ENCODE results near the gene CASP7. TPM values are rescaled to one million over a fixed set of nuclear protein-coding genes. Genes with fewer than 3 reads are reported as not detected.

Gene CASP7
- total RNA-seq, 4 donors from 2014 or later = 10.2 to 15.7 (median 11.6) TPM

GRCh38 chr10:113683300-113683699 is 3.6 kb downstream of the CASP7 start:
- Histone ChIP-seq H3K27ac (replicated peaks in 1 of 4) (no peak overlapping the region), H3K36me3 (no peaks in the 10 kb centered on the region), H3K4me1 (peaks cover 14 to 28% (median 24%) of the 10 kb centered on the region in 4 donors), H3K27me3 (no peaks in the 10 kb centered on the region), H3K4me3 (no peak overlapping the region), H3K9me3 (peaks cover 2 to 22% (median 13%) of the 10 kb centered on the region in 4 donors)
- no peak for DNase-seq (ENCODE audit: extremely low spot score)
- TF ChIP-seq POLR2AphosphoS5 (IDR thresholded peaks at IDR 0.05) (no peak), POLR2A (IDR thresholded peaks at IDR 0.05; ENCODE audit: low read depth) (no peak), EP300 (IDR thresholded peaks at IDR 0.05) (no peak)
- intact Hi-C loops (cut with DNase I) = no loop called here
- WGBS = 81% methylated on average over 2 of the region's 2 CpGs

- WGBS = 96% methylated on average over 3 of the region's 3 CpGs
- H3K27me3 ChIP-seq = no peaks in the 10 kb centered on the region
- H3K4me1 ChIP-seq = peaks cover 9 to 16% (median 15%) of the 10 kb centered on the region in 4 donors
- intact Hi-C loops (cut with DNase I) = no loop called here
- H3K36me3 ChIP-seq = peaks cover 0 to 4% (median 0%) of the 10 kb centered on the region in 4 donors
- no peak overlapping the region for H3K27ac ChIP-seq (replicated peaks in 1 of 4)
- H3K4me3 ChIP-seq = no peak overlapping the region
- peaks cover 2 to 22% (median 13%) of the 10 kb centered on the region in 4 donors for H3K9me3 ChIP-seq
- TF ChIP-seq EP300 (IDR thresholded peaks at IDR 0.05) = no peak
- TF ChIP-seq POLR2A (IDR thresholded peaks at IDR 0.05; ENCODE audit: low read depth) = no peak
- no peak for TF ChIP-seq POLR2AphosphoS5 (IDR thresholded peaks at IDR 0.05)
- no peak for TF ChIP-seq CTCF (IDR thresholded peaks at IDR 0.05)
- no peak for DNase-seq (ENCODE audit: extremely low spot score)
Measured at GRCh38 chr10:113686028-113686427, 6.3 kb downstream of the CASP7 start.

GRCh38 chr10:113687037-113687436 is 7.3 kb downstream of the CASP7 start:
- Histone ChIP-seq H3K4me3 (no peak overlapping the region), H3K4me1 (peaks cover 0 to 6% (median 5%) of the 10 kb centered on the region in 4 donors), H3K36me3 (peaks cover 0 to 13% (median 3%) of the 10 kb centered on the region in 4 donors), H3K9me3 (peaks cover 2 to 22% (median 13%) of the 10 kb centered on the region in 4 donors), H3K27me3 (no peaks in the 10 kb centered on the region), H3K27ac (replicated peaks in 1 of 4) (no peak overlapping the region)
- DNase-seq (ENCODE audit: extremely low spot score) = no peak
- no peak for TF ChIP-seq CTCF (IDR thresholded peaks at IDR 0.05)
- TF ChIP-seq POLR2AphosphoS5 (IDR thresholded peaks at IDR 0.05) = no peak
- no peak for TF ChIP-seq EP300 (IDR thresholded peaks at IDR 0.05)
- no peak for TF ChIP-seq POLR2A (IDR thresholded peaks at IDR 0.05; ENCODE audit: low read depth)
- intact Hi-C loops (cut with DNase I) = no loop called here
- WGBS = 82% methylated on average over 4 of the region's 4 CpGs

- no peak overlapping the region for H3K27ac ChIP-seq (replicated peaks in 1 of 4)
- H3K4me3 ChIP-seq = no peak overlapping the region
- no peaks in the 10 kb centered on the region for H3K4me1 ChIP-seq
- peaks cover 8 to 28% (median 13%) of the 10 kb centered on the region in 4 donors for H3K36me3 ChIP-seq
- no peaks in the 10 kb centered on the region for H3K27me3 ChIP-seq
- no peak for DNase-seq (ENCODE audit: extremely low spot score)
- H3K9me3 ChIP-seq = peaks cover 2 to 41% (median 24%) of the 10 kb centered on the region in 4 donors
- intact Hi-C loops (cut with DNase I) = no loop called here
- TF ChIP-seq POLR2A (IDR thresholded peaks at IDR 0.05; ENCODE audit: low read depth) (no peak), CTCF (IDR thresholded peaks at IDR 0.05) (no peak), POLR2AphosphoS5 (IDR thresholded peaks at IDR 0.05) (no peak), EP300 (IDR thresholded peaks at IDR 0.05) (no peak)
- WGBS = 93% methylated on average over 1 of the region's 1 CpG
Measured at GRCh38 chr10:113689057-113689456, 9.3 kb downstream of the CASP7 start.

- no peak overlapping the region for H3K27ac ChIP-seq (replicated peaks in 1 of 4)
- 78% methylated on average over 3 of the region's 3 CpGs for WGBS
- no peak for DNase-seq (ENCODE audit: extremely low spot score)
- no peaks in the 10 kb centered on the region for H3K27me3 ChIP-seq
- no peaks in the 10 kb centered on the region for H3K4me1 ChIP-seq
- intact Hi-C loops (cut with DNase I) = no loop called here
- TF ChIP-seq EP300 (IDR thresholded peaks at IDR 0.05) (no peak), POLR2A (IDR thresholded peaks at IDR 0.05; ENCODE audit: low read depth) (no peak), CTCF (IDR thresholded peaks at IDR 0.05) (no peak), POLR2AphosphoS5 (IDR thresholded peaks at IDR 0.05) (no peak)
- peaks cover 8 to 30% (median 13%) of the 10 kb centered on the region in 4 donors for H3K36me3 ChIP-seq
- H3K4me3 ChIP-seq = no peak overlapping the region
- H3K9me3 ChIP-seq = peaks cover 2 to 45% (median 24%) of the 10 kb centered on the region in 4 donors
Measured at GRCh38 chr10:113689574-113689973, 9.9 kb downstream of the CASP7 start.
